H1 (cell line): ENCODE measurements around the gene THRB. TPM values are rescaled to one million over a fixed set of nuclear protein-coding genes. Genes with fewer than 3 reads are reported as not detected.

Source experiments
- RBBP5 ChIP-seq: IDR thresholded peaks from 2 replicates; pipeline ENCODE4 v1.7.1; 2012; ENCODE audit warnings: low read depth, mild to moderate bottlenecking, inconsistent platforms, low read length, moderate library complexity, borderline replicate concordance
- polyA plus RNA-seq, 7 experiments: library from polyadenylated mRNA; depleted of rRNA in 3 of 7; stranded (reverse) in 5 of 7; unstranded in 2 of 7; fragments of >200 nt in 5 of 7; fragments of 200-250 nt in 2 of 7; gene quantifications; 1 replicate in 5 of 7; 2 replicates in 1 of 7; 4 replicates in 1 of 7; pipeline versions ENCODE4 v1.2.1 to v1.2.3, GENCODE V29; 2011 to 2013; ENCODE audit warnings: missing spikeins in 2 of 7, mixed read lengths in 2 of 7
- total RNA-seq: library from RNA; stranded (reverse); fragmentation: NEBNext Ultra II Directional; extraction: Animal tissue kit (Norgen Biotek cat#: 25700); gene quantifications from 2 replicates; pipeline ENCODE4 v1.2.1, GENCODE V29; 2021
- TF ChIP-seq, protein P1 (sequence below), 3 experiments: IDR thresholded peaks; 1 replicate in 2 of 3; 2 replicates in 1 of 3; pipeline versions ENCODE4 v1.5.1 to v1.6.1; 2011; ENCODE audit warnings: low read length in 3 of 3, mild to moderate bottlenecking in 3 of 3, inconsistent platforms in 2 of 3, low read depth in 1 of 3, moderate library complexity in 1 of 3; ENCODE audit not compliant: insufficient read depth in 1 of 3; ENCODE audit errors: control extremely low read depth in 1 of 3

The THRB gene
- total and polyA plus RNA-seq, 2 of the 8 experiments (the other 6 are each of a cell fraction or from before 2014, with no cell fraction given) = 0.98 to 3.9 TPM

GRCh38 chr3:24496529-24497482 is 2.2 kb upstream of the THRB start (continued):
- no peak for TF ChIP-seq RBBP5
- TF ChIP-seq, protein P1, sequence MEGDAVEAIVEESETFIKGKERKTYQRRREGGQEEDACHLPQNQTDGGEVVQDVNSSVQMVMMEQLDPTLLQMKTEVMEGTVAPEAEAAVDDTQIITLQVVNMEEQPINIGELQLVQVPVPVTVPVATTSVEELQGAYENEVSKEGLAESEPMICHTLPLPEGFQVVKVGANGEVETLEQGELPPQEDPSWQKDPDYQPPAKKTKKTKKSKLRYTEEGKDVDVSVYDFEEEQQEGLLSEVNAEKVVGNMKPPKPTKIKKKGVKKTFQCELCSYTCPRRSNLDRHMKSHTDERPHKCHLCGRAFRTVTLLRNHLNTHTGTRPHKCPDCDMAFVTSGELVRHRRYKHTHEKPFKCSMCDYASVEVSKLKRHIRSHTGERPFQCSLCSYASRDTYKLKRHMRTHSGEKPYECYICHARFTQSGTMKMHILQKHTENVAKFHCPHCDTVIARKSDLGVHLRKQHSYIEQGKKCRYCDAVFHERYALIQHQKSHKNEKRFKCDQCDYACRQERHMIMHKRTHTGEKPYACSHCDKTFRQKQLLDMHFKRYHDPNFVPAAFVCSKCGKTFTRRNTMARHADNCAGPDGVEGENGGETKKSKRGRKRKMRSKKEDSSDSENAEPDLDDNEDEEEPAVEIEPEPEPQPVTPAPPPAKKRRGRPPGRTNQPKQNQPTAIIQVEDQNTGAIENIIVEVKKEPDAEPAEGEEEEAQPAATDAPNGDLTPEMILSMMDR (IDR thresholded peaks at IDR 0.05; ENCODE audit: control extremely low read depth in 1 of 3, insufficient read depth in 1 of 3, low read depth in 1 of 3, low read length in 3 of 3) = peak; percentile 59 to 63 (median 62)
